OCI-LY3 (cell line): ENCODE results near the gene ZNF407.

Experiments
- H2AFZ ChIP-seq: fragments of 200-600, 300-600 bp; shearing (Covaris generic); 2 replicates; pipeline ENCODE4 v1.6.0; 2014; ENCODE audit warnings: antibody characterized with exemption, low read depth, low read length
- H3K27ac ChIP-seq: fragments of 200-600, 300-600 bp; sonication (generic); 2 replicates; pipeline ENCODE4 v1.5.1; 2014; ENCODE audit warnings: mild to moderate bottlenecking, low read length, moderate library complexity, mixed read lengths
- H3K27me3 ChIP-seq: fragments of 200-600, 300-600 bp; sonication (generic); 2 replicates; pipeline ENCODE4 v1.6.1; 2014; ENCODE audit warnings: low read depth, low read length, mixed read lengths
- H3K36me3 ChIP-seq: fragments of 200-600, 300-600 bp; sonication (generic); replicated peaks from 2 replicates; pipeline ENCODE3; 2014; ENCODE audit warnings: low read depth, low read length, mixed read lengths
- H3K4me1 ChIP-seq: fragments of 300-600, 200-600 bp; sonication (generic); 2 replicates; pipeline ENCODE4 v1.6.1; 2014; ENCODE audit warnings: low read length, mixed read lengths
- H3K4me2 ChIP-seq: fragments of 200-600, 300-600 bp; sonication (generic); 2 replicates; pipeline ENCODE4 v1.6.1; 2014; ENCODE audit warnings: low read length, mixed read lengths
- H3K4me3 ChIP-seq: fragments of 300-600, 200-600 bp; sonication (generic); 2 replicates; pipeline ENCODE4 v1.5.1; 2014; ENCODE audit warnings: antibody characterized with exemption, mild to moderate bottlenecking, low read length, moderate library complexity
- H3K79me2 ChIP-seq: fragments of 300-600, 200-600 bp; shearing (Covaris generic); 2 replicates; pipeline ENCODE4 v1.6.1; 2014; ENCODE audit warnings: mild to moderate bottlenecking, low read length, mixed read lengths
- H3K9ac ChIP-seq: fragments of 300-600, 200-600 bp; shearing (Covaris generic); 2 replicates; pipeline ENCODE4 v1.6.0; 2014; ENCODE audit warnings: mild to moderate bottlenecking, low read length, moderate library complexity
- H3K9me3 ChIP-seq: fragments of 200-600, 300-600 bp; shearing (Covaris generic); 2 replicates; pipeline ENCODE4 v1.6.1; 2014; ENCODE audit warnings: low read length, mixed read lengths; ENCODE audit not compliant: insufficient read depth
- H4K20me1 ChIP-seq: fragments of 200-600, 300-600 bp; sonication (generic); 2 replicates; pipeline ENCODE4 v1.6.1; 2016; ENCODE audit warnings: low read length, mixed read lengths; ENCODE audit not compliant: insufficient read depth
- EZH2phosphoT487 ChIP-seq: fragments of 200-600 bp; shearing (Covaris generic); IDR thresholded peaks from 2 replicates; pipeline ENCODE4 v1.6.1; 2018; ENCODE audit warnings: antibody characterized with exemption, mixed run types, low read depth
- TF ChIP-seq, protein P1 (sequence below): fragments of 200-600, 300-600 bp; sonication (generic); IDR thresholded peaks from 2 replicates; pipeline ENCODE4 v1.5.1; 2014; ENCODE audit warnings: antibody characterized with exemption, low read length, low read depth

Gene ZNF407

DNA sequence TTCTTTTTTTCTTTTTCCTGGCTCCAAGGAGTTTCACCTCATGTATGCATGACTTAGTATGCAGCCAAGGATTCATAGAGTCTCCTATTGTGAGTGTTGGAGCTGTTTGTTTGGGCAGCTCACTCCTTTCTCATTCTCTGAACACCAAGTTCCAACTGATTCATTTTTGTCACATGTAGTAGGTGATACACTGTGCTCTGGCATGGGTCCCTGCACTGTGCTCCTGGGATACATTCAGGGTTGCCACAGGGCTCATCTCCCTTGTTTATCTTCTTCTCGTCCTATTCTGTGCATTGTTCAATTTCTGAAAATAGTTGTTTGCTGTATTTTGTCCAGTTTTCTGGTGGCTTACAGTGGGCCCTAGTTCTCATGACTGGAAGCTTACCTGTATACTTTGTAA is 96.8 kb downstream of the ZNF407 start:
- TF ChIP-seq, protein P1, sequence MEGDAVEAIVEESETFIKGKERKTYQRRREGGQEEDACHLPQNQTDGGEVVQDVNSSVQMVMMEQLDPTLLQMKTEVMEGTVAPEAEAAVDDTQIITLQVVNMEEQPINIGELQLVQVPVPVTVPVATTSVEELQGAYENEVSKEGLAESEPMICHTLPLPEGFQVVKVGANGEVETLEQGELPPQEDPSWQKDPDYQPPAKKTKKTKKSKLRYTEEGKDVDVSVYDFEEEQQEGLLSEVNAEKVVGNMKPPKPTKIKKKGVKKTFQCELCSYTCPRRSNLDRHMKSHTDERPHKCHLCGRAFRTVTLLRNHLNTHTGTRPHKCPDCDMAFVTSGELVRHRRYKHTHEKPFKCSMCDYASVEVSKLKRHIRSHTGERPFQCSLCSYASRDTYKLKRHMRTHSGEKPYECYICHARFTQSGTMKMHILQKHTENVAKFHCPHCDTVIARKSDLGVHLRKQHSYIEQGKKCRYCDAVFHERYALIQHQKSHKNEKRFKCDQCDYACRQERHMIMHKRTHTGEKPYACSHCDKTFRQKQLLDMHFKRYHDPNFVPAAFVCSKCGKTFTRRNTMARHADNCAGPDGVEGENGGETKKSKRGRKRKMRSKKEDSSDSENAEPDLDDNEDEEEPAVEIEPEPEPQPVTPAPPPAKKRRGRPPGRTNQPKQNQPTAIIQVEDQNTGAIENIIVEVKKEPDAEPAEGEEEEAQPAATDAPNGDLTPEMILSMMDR, result no peak
- TF ChIP-seq EZH2phosphoT487, result no peak
- H3K27me3 ChIP-seq, result no peaks in the 10 kb centered on the region
- H3K36me3 ChIP-seq, result no peaks in the 10 kb centered on the region
- H3K9ac ChIP-seq, result no peak overlapping the region
- H3K27ac ChIP-seq, result no peak overlapping the region
- H3K4me1 ChIP-seq, result no peaks in the 10 kb centered on the region
- H2AFZ ChIP-seq, result no peak overlapping the region
- no peak overlapping the region for H3K4me2 ChIP-seq
- H4K20me1 ChIP-seq, result peaks cover 3% of the 10 kb centered on the region; the same call in 1 of the 2 replicates
- no peaks in the 10 kb centered on the region for H3K9me3 ChIP-seq
- H3K79me2 ChIP-seq, result no peaks in the 10 kb centered on the region
- H3K4me3 ChIP-seq, result no peak overlapping the region

DNA sequence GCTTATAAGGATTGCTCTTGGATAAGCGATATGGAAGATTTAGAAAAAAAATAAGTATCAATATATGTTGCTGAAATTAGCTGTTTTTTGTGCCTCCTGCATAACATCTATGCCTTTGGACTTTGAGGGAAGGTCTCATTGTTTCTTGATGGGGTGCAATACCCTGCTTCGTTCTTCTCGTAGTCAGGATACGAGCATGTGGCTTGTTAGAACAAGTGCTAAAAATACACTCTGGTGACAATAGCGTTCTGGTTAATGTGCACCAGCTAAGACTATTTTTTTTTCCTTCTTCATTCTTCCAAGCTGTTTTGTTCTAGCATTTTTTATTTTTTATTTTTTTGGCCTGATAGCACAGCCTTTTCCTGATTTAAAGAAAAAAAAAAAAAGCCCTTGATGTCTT is 97.5 kb downstream of the ZNF407 start:
- no peak overlapping the region for H3K4me3 ChIP-seq
- no peaks in the 10 kb centered on the region for H3K9me3 ChIP-seq
- no peaks in the 10 kb centered on the region for H3K27me3 ChIP-seq
- H4K20me1 ChIP-seq, result peaks cover 3% of the 10 kb centered on the region; the same call in 1 of the 2 replicates
- no peak overlapping the region for H3K4me2 ChIP-seq
- no peaks in the 10 kb centered on the region for H3K4me1 ChIP-seq
- H3K36me3 ChIP-seq, result no peaks in the 10 kb centered on the region
- H2AFZ ChIP-seq, result no peak overlapping the region
- TF ChIP-seq, protein P1, result no peak
- no peak for TF ChIP-seq EZH2phosphoT487
- no peak overlapping the region for H3K27ac ChIP-seq
- no peaks in the 10 kb centered on the region for H3K79me2 ChIP-seq
- no peak overlapping the region for H3K9ac ChIP-seq

DNA sequence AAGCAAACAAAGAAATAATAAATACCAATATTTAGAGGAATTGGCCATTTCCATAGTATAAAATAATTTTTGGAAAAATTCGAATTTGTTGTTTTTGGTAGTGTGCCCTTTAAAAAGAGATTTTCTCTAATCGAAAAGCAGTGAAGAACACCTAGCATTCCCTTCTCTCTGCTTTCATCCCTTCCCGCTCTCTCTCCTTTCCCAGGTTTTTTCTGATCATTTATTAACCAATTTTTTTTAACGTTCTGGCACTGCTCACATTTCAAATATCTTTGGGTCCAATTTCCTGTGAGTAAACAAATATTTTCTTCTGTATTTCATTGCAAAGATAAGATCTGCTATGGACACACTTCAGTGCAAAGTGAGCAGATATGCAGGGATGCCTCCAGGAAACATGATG is 101.2 kb downstream of the ZNF407 start:
- H3K27me3 ChIP-seq, result no peaks in the 10 kb centered on the region
- H4K20me1 ChIP-seq, result peaks cover 3% of the 10 kb centered on the region; the same call in 1 of the 2 replicates
- TF ChIP-seq EZH2phosphoT487, result no peak
- TF ChIP-seq, protein P1, result no peak
- no peaks in the 10 kb centered on the region for H3K9me3 ChIP-seq
- no peak overlapping the region for H3K27ac ChIP-seq
- H3K9ac ChIP-seq, result no peak overlapping the region
- H3K4me2 ChIP-seq, result no peak overlapping the region
- no peak overlapping the region for H3K4me3 ChIP-seq
- H3K36me3 ChIP-seq, result no peaks in the 10 kb centered on the region
- no peak overlapping the region for H2AFZ ChIP-seq
- no peaks in the 10 kb centered on the region for H3K79me2 ChIP-seq
- no peaks in the 10 kb centered on the region for H3K4me1 ChIP-seq

DNA sequence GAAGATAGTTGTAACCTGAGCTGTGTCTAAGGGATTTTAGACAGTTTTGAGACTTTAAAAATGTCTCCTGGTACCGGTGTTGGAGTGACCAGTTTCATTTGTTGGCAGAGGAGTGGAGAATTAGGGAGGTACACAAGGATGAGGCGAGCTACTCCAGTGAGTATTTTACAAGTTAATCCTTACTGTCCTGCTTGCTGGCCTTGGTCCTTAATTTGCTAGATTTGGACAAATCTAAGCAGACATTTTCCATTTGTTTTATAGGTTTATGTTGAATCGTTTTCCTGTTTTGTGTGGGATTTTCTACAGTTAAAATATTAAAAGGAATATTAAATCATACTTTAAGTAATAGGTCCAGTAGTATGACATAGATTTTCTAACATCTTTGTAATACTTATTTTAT is 101.8 kb downstream of the ZNF407 start:
- H3K79me2 ChIP-seq, result no peaks in the 10 kb centered on the region
- no peak overlapping the region for H2AFZ ChIP-seq
- H3K27me3 ChIP-seq, result no peaks in the 10 kb centered on the region
- no peaks in the 10 kb centered on the region for H3K36me3 ChIP-seq
- no peak overlapping the region for H3K9ac ChIP-seq
- no peaks in the 10 kb centered on the region for H3K4me1 ChIP-seq
- H3K4me2 ChIP-seq, result no peak overlapping the region
- H3K4me3 ChIP-seq, result no peak overlapping the region
- no peak for TF ChIP-seq EZH2phosphoT487
- TF ChIP-seq, protein P1, result no peak
- H3K27ac ChIP-seq, result no peak overlapping the region
- no peaks in the 10 kb centered on the region for H3K9me3 ChIP-seq
- H4K20me1 ChIP-seq, result peaks cover 3% of the 10 kb centered on the region; the same call in 1 of the 2 replicates
